ENCODE data around the gene CYB5R2.

DNA sequence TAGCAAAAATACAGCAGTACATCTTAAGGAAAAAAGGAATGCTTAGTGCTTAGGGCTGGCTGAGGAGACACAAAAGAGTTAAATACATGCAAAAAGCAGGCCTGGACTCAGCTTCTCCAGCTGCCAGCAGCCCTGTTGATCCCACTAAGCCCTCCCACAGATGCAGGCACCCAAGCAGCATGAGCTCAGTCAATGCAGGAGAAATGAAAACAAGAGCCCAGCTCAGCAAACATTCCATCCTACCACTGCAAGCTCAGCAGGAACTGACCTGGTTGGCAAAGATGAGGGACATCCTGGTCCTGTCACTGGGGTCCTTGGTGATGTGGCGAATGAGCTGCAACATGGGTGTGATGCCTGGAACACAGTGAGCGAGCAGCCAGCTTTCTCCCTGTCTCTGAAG lies 5.8 kb downstream of the CYB5R2 start:
- TF ChIP-seq, protein P1, sequence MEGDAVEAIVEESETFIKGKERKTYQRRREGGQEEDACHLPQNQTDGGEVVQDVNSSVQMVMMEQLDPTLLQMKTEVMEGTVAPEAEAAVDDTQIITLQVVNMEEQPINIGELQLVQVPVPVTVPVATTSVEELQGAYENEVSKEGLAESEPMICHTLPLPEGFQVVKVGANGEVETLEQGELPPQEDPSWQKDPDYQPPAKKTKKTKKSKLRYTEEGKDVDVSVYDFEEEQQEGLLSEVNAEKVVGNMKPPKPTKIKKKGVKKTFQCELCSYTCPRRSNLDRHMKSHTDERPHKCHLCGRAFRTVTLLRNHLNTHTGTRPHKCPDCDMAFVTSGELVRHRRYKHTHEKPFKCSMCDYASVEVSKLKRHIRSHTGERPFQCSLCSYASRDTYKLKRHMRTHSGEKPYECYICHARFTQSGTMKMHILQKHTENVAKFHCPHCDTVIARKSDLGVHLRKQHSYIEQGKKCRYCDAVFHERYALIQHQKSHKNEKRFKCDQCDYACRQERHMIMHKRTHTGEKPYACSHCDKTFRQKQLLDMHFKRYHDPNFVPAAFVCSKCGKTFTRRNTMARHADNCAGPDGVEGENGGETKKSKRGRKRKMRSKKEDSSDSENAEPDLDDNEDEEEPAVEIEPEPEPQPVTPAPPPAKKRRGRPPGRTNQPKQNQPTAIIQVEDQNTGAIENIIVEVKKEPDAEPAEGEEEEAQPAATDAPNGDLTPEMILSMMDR (IDR thresholded peaks at IDR 0.05; ENCODE audit: low read depth, low read length): no peak
- no peak for TF ChIP-seq EZH2phosphoT487 (IDR thresholded peaks at IDR 0.05; ENCODE audit: low read depth)
